K562 (cell line): ENCODE results near the gene AKAP12. TPM values are rescaled to one million over a fixed set of nuclear protein-coding genes. Genes with fewer than 3 reads are reported as not detected.

Experiments
- ATAC-seq: fragments of 200-7000 bp; cut with Tn5 transposase; 3 replicates; pipeline ENCODE4 v1.9.1; 2020; ENCODE audit warnings: moderate library complexity
- BruUV-seq: library from RNA; stranded (reverse); fragments of 400-500 nt; replicated peaks from 2 replicates; lab custom pipeline; 2021; lab: Mats Ljungman, UMichigan
- CTCF ChIA-PET: fragments of 300-600 bp; formaldehyde crosslinking; extraction: SDS; loops from one replicate; lab custom pipeline; 2021; ENCODE audit warnings: low intra/inter-chr PET ratio; lab: Yijun Ruan, JAX
- POLR2A ChIA-PET: fragments of 300-600, 350-650 bp; sonication (Branson Sonifier 250); formaldehyde crosslinking; extraction: SDS; loops from one replicate; lab custom pipeline; 2021; ENCODE audit warnings: antibody characterized with exemption, inconsistent platforms; lab: Yijun Ruan, JAX
- DNase-seq, 4 experiments: peaks; one replicate each; pipeline versions ENCODE4 v3.0.0 to v3.0.0-alpha.2; 2011 to 2018; ENCODE audit warnings: low spot score in 3 of 4, mixed read lengths in 3 of 4; ENCODE audit errors: extremely low read depth in 1 of 4
- FAIRE-seq: peaks from 2 replicates; lab custom pipeline; 2011; peaks lifted over from hg19 to GRCh38; lab: Jason Lieb, UNC
- H2AFZ ChIP-seq: 2 replicates; pipeline ENCODE4 v1.6.0; 2011; ENCODE audit warnings: low read depth, low read length, control low read depth, inconsistent platforms
- H3K27ac ChIP-seq: fragments of 200-600 bp; 3 replicates; pipeline ENCODE4 v1.8.0; 2011; ENCODE audit warnings: low read depth, mild to moderate bottlenecking, control low read depth, inconsistent platforms, low read length, moderate library complexity, mixed read lengths; ENCODE audit errors: extremely low read depth
- H3K27me3 ChIP-seq, 2 experiments: fragments of 300-600 bp in 1 of 2; 2 replicates in 1 of 2; 3 replicates in 1 of 2; pipeline versions ENCODE4 v1.6.0 to v1.8.0; 2011; ENCODE audit warnings: inconsistent platforms in 2 of 2, low read length in 2 of 2, mild to moderate bottlenecking in 1 of 2, mixed read lengths in 1 of 2, moderate library complexity in 1 of 2; ENCODE audit not compliant: control insufficient read depth in 2 of 2, insufficient read depth in 2 of 2
- H3K36me3 ChIP-seq: fragments of 300-600 bp; 3 replicates; pipeline ENCODE4 v1.8.0; 2011; ENCODE audit warnings: mild to moderate bottlenecking, low read length, inconsistent platforms; ENCODE audit not compliant: control insufficient read depth, insufficient read depth
- H3K4me1 ChIP-seq, 2 experiments: fragments of 200-600 bp in 1 of 2; replicated peaks in 1 of 2; 2 replicates in 1 of 2; 3 replicates in 1 of 2; pipeline versions ENCODE4 v1.5.1 to v1.8.0; 2011; ENCODE audit warnings: inconsistent platforms in 2 of 2, low read length in 2 of 2, mild to moderate bottlenecking in 1 of 2, mixed read lengths in 1 of 2, moderate library complexity in 1 of 2; ENCODE audit not compliant: control insufficient read depth in 2 of 2, insufficient read depth in 2 of 2
- H3K4me2 ChIP-seq: 2 replicates; pipeline ENCODE4 v1.6.1; 2011; ENCODE audit warnings: low read length, control low read depth, inconsistent platforms, mixed read lengths; ENCODE audit not compliant: insufficient read depth
- H3K4me3 ChIP-seq: fragments of 200-600 bp; sonication (generic), shearing (Covaris generic); 2 replicates; pipeline ENCODE4 v1.5.1; 2016; ENCODE audit warnings: control low read depth, inconsistent platforms
- H3K79me2 ChIP-seq: fragments of 200-600 bp; 3 replicates; pipeline ENCODE4 v1.8.0; 2011; ENCODE audit warnings: low read length, inconsistent platforms; ENCODE audit not compliant: control insufficient read depth, insufficient read depth
- H3K9ac ChIP-seq, 2 experiments: 2 replicates each; pipeline versions ENCODE4 v1.6.0 to v1.6.1; 2011; ENCODE audit warnings: low read depth in 2 of 2, low read length in 2 of 2, control low read depth in 1 of 2, inconsistent platforms in 1 of 2, mild to moderate bottlenecking in 1 of 2, mixed read lengths in 1 of 2; ENCODE audit not compliant: insufficient read depth in 1 of 2
- H3K9me1 ChIP-seq: one replicate; pipeline ENCODE4 v1.6.0; 2011; ENCODE audit warnings: inconsistent platforms, mild to moderate bottlenecking, low read length, moderate library complexity; ENCODE audit not compliant: control insufficient read depth, insufficient read depth
- H3K9me3 ChIP-seq: replicated peaks from 2 replicates; pipeline ENCODE4 v1.5.1; 2011; ENCODE audit warnings: low read depth, low read length, inconsistent platforms; ENCODE audit not compliant: control insufficient read depth, insufficient read depth
- H4K20me1 ChIP-seq: replicated peaks from 2 replicates; pipeline ENCODE4 v1.6.1; 2011; ENCODE audit warnings: low read length, inconsistent platforms, mixed read lengths; ENCODE audit not compliant: control insufficient read depth, insufficient read depth
- E2F3 ChIP-seq: fragments of 250-450 bp; sonication (Bioruptor Pico); IDR thresholded peaks from 2 replicates; pipeline ENCODE4 v1.4.0; 2020; ENCODE audit warnings: mild to moderate bottlenecking
- GABPA ChIP-seq: fragments of 200-800 bp; sonication (Bioruptor generic); conservative IDR thresholded peaks from 2 replicates; pipeline ENCODE4 v1.6.1; 2016; ENCODE audit warnings: low read depth, missing genetic modification characterization, missing compliant biosample characterization
- HNRNPK ChIP-seq: fragments of 200-400 bp; formaldehyde crosslinking; IDR thresholded peaks from one replicate; pipeline ENCODE4 v1.6.1; 2018; ENCODE audit warnings: mild to moderate bottlenecking, low read depth, low read length; ENCODE audit not compliant: poor library complexity, severe bottlenecking
- HSF4 ChIP-seq: fragments of 250-450 bp; sonication (Bioruptor Pico); IDR thresholded peaks from 2 replicates; pipeline ENCODE4 v2.1.2; 2022; ENCODE audit warnings: mild to moderate bottlenecking, moderate library complexity, borderline replicate concordance
- IRF1 ChIP-seq: sonication (generic); formaldehyde crosslinking; IDR thresholded peaks from 2 replicates; pipeline ENCODE4 v1.8.0; 2022; ENCODE audit warnings: missing genetic modification reagents, mild to moderate bottlenecking, borderline replicate concordance
- NCOR1 ChIP-seq: fragments of 450-650 bp; IDR thresholded peaks from 2 replicates; pipeline ENCODE4 v1.6.1; 2016; ENCODE audit warnings: mild to moderate bottlenecking, moderate library complexity
- NFE2 ChIP-seq: IDR thresholded peaks from 2 replicates; pipeline ENCODE4 v1.6.1; 2014; ENCODE audit warnings: antibody characterized with exemption, low read depth
- ZNF316 ChIP-seq: fragments of 450-650 bp; IDR thresholded peaks from 2 replicates; pipeline ENCODE4 v1.6.1; 2016
- ZNF592 ChIP-seq: fragments of 450-650 bp; IDR thresholded peaks from 2 replicates; pipeline ENCODE4 v1.6.1; 2017; ENCODE audit warnings: antibody characterized with exemption, mild to moderate bottlenecking
- ZNF699 ChIP-seq: fragments of 250-450 bp; sonication (Bioruptor Pico); IDR thresholded peaks from 2 replicates; pipeline ENCODE4 v1.8.0; 2021; ENCODE audit warnings: mild to moderate bottlenecking, moderate library complexity; ENCODE audit not compliant: insufficient replicate concordance
- WGBS: fragments of 100-300 bp; shearing (Covaris generic); methylation state at CpG from one replicate; pipeline ENCODE4 v1.1.6; 2016; ENCODE audit warnings: low coverage, mixed read lengths; ENCODE audit not compliant: insufficient coverage; ENCODE audit errors: missing lambda C conversion rate; 5-methylcytosine and 5-hydroxymethylcytosine counted together
- in situ Hi-C: fragments of 300-500 bp; cut with MboI; formaldehyde crosslinking; loops from 4 replicates; pipeline ENCODE4 v1.15.0; 2018; ENCODE audit warnings: inconsistent platforms, mixed read lengths
- intact Hi-C: fragments of 100-400 bp; cut with micrococcal nuclease; formaldehyde crosslinking; loops from 2 replicates; pipeline ENCODE4 v1.14.2; 2022
- polyA plus RNA-seq, 8 experiments: library from polyadenylated mRNA; depleted of rRNA in 4 of 8; stranded (reverse) in 5 of 8; unstranded in 3 of 8; fragments of >200 nt; fragmentation: Nextera tagmentation in 2 of 8; fragmentation: Illumina TruSeq in 1 of 8; extraction: Ambion mirVana in 2 of 8; extraction: Trizol in 1 of 8; gene quantifications; 2 replicates each; pipeline versions ENCODE4 v1.2.1 to v1.2.3, GENCODE V29; 2011 to 2014; ENCODE audit warnings: inconsistent platforms in 1 of 8, missing spikeins in 1 of 8
- total RNA-seq, 7 experiments: library from RNA; depleted of rRNA in 6 of 7; stranded (reverse); fragments of >200 nt in 6 of 7; fragmentation: Illumina TruSeq in 2 of 7; extraction: Trizol in 2 of 7; gene quantifications; 2 replicates each; pipeline versions ENCODE4 v1.2.1 to v1.2.3, GENCODE V29; 2011 to 2021; ENCODE audit warnings: low replicate concordance in 1 of 7

The AKAP12 gene
- total and polyA plus RNA-seq, 9 of the 15 experiments (the other 6 are each of a cell fraction or from before 2014, with no cell fraction given): 0.08 to 2.0 (median 0.62) TPM

- Histone ChIP-seq H3K36me3 (peaks cover 23% of the 10 kb centered on the region), H3K4me3 (no peak overlapping the region), H2AFZ (no peak overlapping the region; the same call in 1 of the 2 replicates), H3K27ac (no peak overlapping the region; the same call in 2 of the 3 replicates), H3K4me1 (peaks cover 11 to 12% of the 10 kb centered on the region in 2 experiments), H3K79me2 (peaks cover 60% of the 10 kb centered on the region), H3K9me3 (no peaks in the 10 kb centered on the region), H3K9ac (no peak overlapping the region; a peak in 1 of 4 replicates), H3K4me2 (no peak overlapping the region)
- no peak for ATAC-seq
- in situ Hi-C loops: no loop called here
- FAIRE-seq: no peak
- no TSS peak for BruUV-seq
- TF ChIP-seq IRF1 (CRISPR knock-in tag): no peak
- TF ChIP-seq HSF4 (CRISPR knock-in tag): no peak
- TF ChIP-seq, all 486 proteins: peak for 0
- intact Hi-C loops: loop anchor here (2.0 kb wide), 1 partner anchor 15 kb away; the partner anchor contains the start of gene ZBTB2
- 47% methylated on average over 2 of the region's 2 CpGs for WGBS
- DNase-seq: no peak
- CTCF ChIA-PET: no interaction called here
- Histone ChIP-seq H4K20me1 (no peaks in the 10 kb centered on the region), H3K9me1 (no peaks in the 10 kb centered on the region), H3K27me3 (no peaks in the 10 kb centered on the region)
- POLR2A ChIA-PET: interaction anchor here (1.0 to 1.4 kb wide), 2 partner anchors 14 to 18 kb away, joined by 4 to 5 read pairs; no protein-coding TSS in a partner anchor
Observed at GRCh38 chr6:151375833-151376232, 136.1 kb downstream of the AKAP12 start.

- BruUV-seq: no TSS peak
- no peak overlapping the region for H3K9ac ChIP-seq
- H3K27ac ChIP-seq: no peak overlapping the region
- POLR2A ChIA-PET: interaction anchor here (1.0 to 1.4 kb wide), 2 partner anchors 13 to 18 kb away, joined by 4 to 5 read pairs; no protein-coding TSS in a partner anchor
- H4K20me1 ChIP-seq: no peaks in the 10 kb centered on the region
- CTCF ChIA-PET: no interaction called here
- peaks cover 11 to 12% of the 10 kb centered on the region in 2 experiments for H3K4me1 ChIP-seq
- DNase-seq (no peak), FAIRE-seq (no peak), ATAC-seq (no peak)
- H3K4me3 ChIP-seq: no peak overlapping the region
- H3K4me2 ChIP-seq: no peak overlapping the region
- no peaks in the 10 kb centered on the region for H3K9me3 ChIP-seq
- in situ Hi-C loops (no loop called here), intact Hi-C loops (no loop called here)
- peaks cover 60% of the 10 kb centered on the region for H3K79me2 ChIP-seq
- H2AFZ ChIP-seq: no peak overlapping the region
- H3K36me3 ChIP-seq: peaks cover 17% of the 10 kb centered on the region; the same call in 2 of the 3 replicates
- H3K27me3 ChIP-seq: no peaks in the 10 kb centered on the region
- WGBS: 75% methylated on average over 1 of the region's 1 CpG
- no peaks in the 10 kb centered on the region for H3K9me1 ChIP-seq
- 0 out of 2 replicates have a peak, but pooled peaks have one; percentile 28 for TF ChIP-seq ZNF592
- TF ChIP-seq ZNF699 (CRISPR knock-in tag): no peak
- no peak for TF ChIP-seq NCOR1
- TF ChIP-seq GABPA: no peak
- no peak for TF ChIP-seq HNRNPK
- TF ChIP-seq NFE2: peak; percentile 24; the same call in 1 of the 2 replicates
- peak; percentile 82 for TF ChIP-seq ZNF316
- TF ChIP-seq E2F3: no peak
Observed at GRCh38 chr6:151376440-151376839, 136.7 kb downstream of the AKAP12 start.
